ENCODE data around the gene MOCOS.

Gene MOCOS

GRCh38 chr18:36187193-36187825 is at the start of gene MOCOS:
MOCOS (plus strand) TSS chr18:36187497; CDS start chr18:36187540, 43 bp downstream.
- Mint-ChIP-seq H3K27me3 (peaks cover 23% of the 10 kb centered on the region), H3K27ac (peak within 1 kb of the TSS; percentile 23), H3K4me3 (peak within 1 kb of the TSS; percentile 78), H3K4me1 (peaks cover 41% of the 10 kb centered on the region), H3K9me3 (no peaks in the 10 kb centered on the region), H3K36me3 (no peaks in the 10 kb centered on the region)
- peak; percentile 80 for ATAC-seq

GRCh38 chr18:36139245-36139644 is 48.1 kb upstream of the MOCOS start:
- no peaks in the 10 kb centered on the region for H3K27me3 Mint-ChIP-seq
- H3K4me3 Mint-ChIP-seq: no peak overlapping the region
- peaks cover 13% of the 10 kb centered on the region for H3K4me1 Mint-ChIP-seq
- peaks cover 60% of the 10 kb centered on the region for H3K36me3 Mint-ChIP-seq
- no peak overlapping the region for H3K27ac Mint-ChIP-seq
- H3K9me3 Mint-ChIP-seq: no peaks in the 10 kb centered on the region
- no peak for ATAC-seq

GRCh38 chr18:36141576-36141975 is 45.7 kb upstream of the MOCOS start:
- Mint-ChIP-seq H3K4me1 (peaks cover 4% of the 10 kb centered on the region), H3K9me3 (no peaks in the 10 kb centered on the region), H3K27ac (no peak overlapping the region), H3K4me3 (no peak overlapping the region), H3K27me3 (no peaks in the 10 kb centered on the region), H3K36me3 (peaks cover 67% of the 10 kb centered on the region)
- ATAC-seq: no peak

GRCh38 chr18:36142751-36143150 is 44.5 kb upstream of the MOCOS start:
- Mint-ChIP-seq H3K4me3 (no peak overlapping the region), H3K27me3 (no peaks in the 10 kb centered on the region), H3K27ac (no peak overlapping the region), H3K36me3 (peaks cover 69% of the 10 kb centered on the region), H3K9me3 (no peaks in the 10 kb centered on the region), H3K4me1 (no peaks in the 10 kb centered on the region)
- no peak for ATAC-seq

GRCh38 chr18:36143391-36143790 is 43.9 kb upstream of the MOCOS start:
- no peak for ATAC-seq
- H3K27me3 Mint-ChIP-seq: no peaks in the 10 kb centered on the region
- H3K4me3 Mint-ChIP-seq: no peak overlapping the region
- no peaks in the 10 kb centered on the region for H3K4me1 Mint-ChIP-seq
- H3K27ac Mint-ChIP-seq: no peak overlapping the region
- H3K9me3 Mint-ChIP-seq: no peaks in the 10 kb centered on the region
- H3K36me3 Mint-ChIP-seq: peaks cover 71% of the 10 kb centered on the region

GRCh38 chr18:36149514-36150289 is 37.6 kb upstream of the MOCOS start:
- H3K4me3 Mint-ChIP-seq: peak overlapping the region; percentile 48
- no peaks in the 10 kb centered on the region for H3K9me3 Mint-ChIP-seq
- peaks cover 88% of the 10 kb centered on the region for H3K36me3 Mint-ChIP-seq
- no peaks in the 10 kb centered on the region for H3K27me3 Mint-ChIP-seq
- ATAC-seq: peak; percentile 96
- H3K27ac Mint-ChIP-seq: peak overlapping the region; percentile 91
- H3K4me1 Mint-ChIP-seq: peaks cover 26% of the 10 kb centered on the region

GRCh38 chr18:36152781-36153180 is 34.5 kb upstream of the MOCOS start:
- Mint-ChIP-seq H3K4me1 (peaks cover 35% of the 10 kb centered on the region), H3K27ac (peak overlapping the region; percentile 27), H3K36me3 (peaks cover 78% of the 10 kb centered on the region), H3K27me3 (no peaks in the 10 kb centered on the region), H3K4me3 (no peak overlapping the region), H3K9me3 (no peaks in the 10 kb centered on the region)
- ATAC-seq: no peak

GRCh38 chr18:36153203-36153602 is 34.1 kb upstream of the MOCOS start:
- Mint-ChIP-seq H3K27ac (no peak overlapping the region), H3K27me3 (no peaks in the 10 kb centered on the region), H3K9me3 (no peaks in the 10 kb centered on the region), H3K36me3 (peaks cover 74% of the 10 kb centered on the region), H3K4me3 (no peak overlapping the region), H3K4me1 (peaks cover 39% of the 10 kb centered on the region)
- no peak for ATAC-seq

- no peak for ATAC-seq
- H3K4me3 Mint-ChIP-seq: no peak overlapping the region
- peaks cover 68% of the 10 kb centered on the region for H3K36me3 Mint-ChIP-seq
- H3K27ac Mint-ChIP-seq: no peak overlapping the region
- no peaks in the 10 kb centered on the region for H3K9me3 Mint-ChIP-seq
- no peaks in the 10 kb centered on the region for H3K27me3 Mint-ChIP-seq
- H3K4me1 Mint-ChIP-seq: peaks cover 43% of the 10 kb centered on the region
Observed at GRCh38 chr18:36153771-36154170, 33.5 kb upstream of the MOCOS start.

GRCh38 chr18:36155851-36156757 is 31.2 kb upstream of the MOCOS start:
- Mint-ChIP-seq H3K9me3 (no peaks in the 10 kb centered on the region), H3K4me3 (no peak overlapping the region), H3K27ac (no peak overlapping the region), H3K36me3 (peaks cover 65% of the 10 kb centered on the region), H3K4me1 (peaks cover 20% of the 10 kb centered on the region), H3K27me3 (no peaks in the 10 kb centered on the region)
- ATAC-seq: no peak

GRCh38 chr18:36157441-36157840 is 29.9 kb upstream of the MOCOS start:
- Mint-ChIP-seq H3K27me3 (no peaks in the 10 kb centered on the region), H3K9me3 (no peaks in the 10 kb centered on the region), H3K4me1 (peaks cover 18% of the 10 kb centered on the region), H3K27ac (peak overlapping the region; percentile 46), H3K36me3 (peaks cover 61% of the 10 kb centered on the region), H3K4me3 (no peak overlapping the region)
- no peak for ATAC-seq

GRCh38 chr18:36158266-36158867 is 28.9 kb upstream of the MOCOS start:
- Mint-ChIP-seq H3K9me3 (no peaks in the 10 kb centered on the region), H3K36me3 (peaks cover 58% of the 10 kb centered on the region), H3K4me3 (no peak overlapping the region), H3K27me3 (no peaks in the 10 kb centered on the region), H3K27ac (no peak overlapping the region), H3K4me1 (peaks cover 18% of the 10 kb centered on the region)
- no peak for ATAC-seq

GRCh38 chr18:36160959-36161371 is 26.3 kb upstream of the MOCOS start:
- Mint-ChIP-seq H3K27me3 (no peaks in the 10 kb centered on the region), H3K36me3 (peaks cover 59% of the 10 kb centered on the region), H3K27ac (peak overlapping the region; percentile 10)

GRCh38 chr18:36162981-36163380 is 24.3 kb upstream of the MOCOS start:
- Mint-ChIP-seq H3K9me3 (no peaks in the 10 kb centered on the region), H3K36me3 (peaks cover 51% of the 10 kb centered on the region), H3K4me1 (peaks cover 6% of the 10 kb centered on the region), H3K27me3 (no peaks in the 10 kb centered on the region), H3K4me3 (no peak overlapping the region), H3K27ac (no peak overlapping the region)
- no peak for ATAC-seq

More at GRCh38 chr18:36160959-36161371, 26.3 kb upstream of the MOCOS start:
- Mint-ChIP-seq H3K9me3 (no peaks in the 10 kb centered on the region), H3K4me1 (peaks cover 18% of the 10 kb centered on the region), H3K4me3 (no peak overlapping the region)
- ATAC-seq: no peak

- Mint-ChIP-seq H3K9me3 (no peaks in the 10 kb centered on the region), H3K27me3 (no peaks in the 10 kb centered on the region), H3K36me3 (peaks cover 48% of the 10 kb centered on the region), H3K4me1 (no peaks in the 10 kb centered on the region), H3K27ac (no peak overlapping the region), H3K4me3 (no peak overlapping the region)
- ATAC-seq: no peak
Observed at GRCh38 chr18:36167692-36168218, 19.5 kb upstream of the MOCOS start.

All from stimulated activated memory B cell treated with anti-CD40 and anti-IgM and Interleukin-4, amounts not matched to agents 10 μg/mL and 1 μg/mL and 100 μg/mL, for 72 hours (primary cell).